ENCODE measurements around the gene MAMDC2.
A peak's percentile ranks its signal among the peaks of the same experiment; 100 is the strongest.

MAMDC2 gene, protein sequence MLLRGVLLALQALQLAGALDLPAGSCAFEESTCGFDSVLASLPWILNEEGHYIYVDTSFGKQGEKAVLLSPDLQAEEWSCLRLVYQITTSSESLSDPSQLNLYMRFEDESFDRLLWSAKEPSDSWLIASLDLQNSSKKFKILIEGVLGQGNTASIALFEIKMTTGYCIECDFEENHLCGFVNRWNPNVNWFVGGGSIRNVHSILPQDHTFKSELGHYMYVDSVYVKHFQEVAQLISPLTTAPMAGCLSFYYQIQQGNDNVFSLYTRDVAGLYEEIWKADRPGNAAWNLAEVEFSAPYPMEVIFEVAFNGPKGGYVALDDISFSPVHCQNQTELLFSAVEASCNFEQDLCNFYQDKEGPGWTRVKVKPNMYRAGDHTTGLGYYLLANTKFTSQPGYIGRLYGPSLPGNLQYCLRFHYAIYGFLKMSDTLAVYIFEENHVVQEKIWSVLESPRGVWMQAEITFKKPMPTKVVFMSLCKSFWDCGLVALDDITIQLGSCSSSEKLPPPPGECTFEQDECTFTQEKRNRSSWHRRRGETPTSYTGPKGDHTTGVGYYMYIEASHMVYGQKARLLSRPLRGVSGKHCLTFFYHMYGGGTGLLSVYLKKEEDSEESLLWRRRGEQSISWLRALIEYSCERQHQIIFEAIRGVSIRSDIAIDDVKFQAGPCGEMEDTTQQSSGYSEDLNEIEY

DNA sequence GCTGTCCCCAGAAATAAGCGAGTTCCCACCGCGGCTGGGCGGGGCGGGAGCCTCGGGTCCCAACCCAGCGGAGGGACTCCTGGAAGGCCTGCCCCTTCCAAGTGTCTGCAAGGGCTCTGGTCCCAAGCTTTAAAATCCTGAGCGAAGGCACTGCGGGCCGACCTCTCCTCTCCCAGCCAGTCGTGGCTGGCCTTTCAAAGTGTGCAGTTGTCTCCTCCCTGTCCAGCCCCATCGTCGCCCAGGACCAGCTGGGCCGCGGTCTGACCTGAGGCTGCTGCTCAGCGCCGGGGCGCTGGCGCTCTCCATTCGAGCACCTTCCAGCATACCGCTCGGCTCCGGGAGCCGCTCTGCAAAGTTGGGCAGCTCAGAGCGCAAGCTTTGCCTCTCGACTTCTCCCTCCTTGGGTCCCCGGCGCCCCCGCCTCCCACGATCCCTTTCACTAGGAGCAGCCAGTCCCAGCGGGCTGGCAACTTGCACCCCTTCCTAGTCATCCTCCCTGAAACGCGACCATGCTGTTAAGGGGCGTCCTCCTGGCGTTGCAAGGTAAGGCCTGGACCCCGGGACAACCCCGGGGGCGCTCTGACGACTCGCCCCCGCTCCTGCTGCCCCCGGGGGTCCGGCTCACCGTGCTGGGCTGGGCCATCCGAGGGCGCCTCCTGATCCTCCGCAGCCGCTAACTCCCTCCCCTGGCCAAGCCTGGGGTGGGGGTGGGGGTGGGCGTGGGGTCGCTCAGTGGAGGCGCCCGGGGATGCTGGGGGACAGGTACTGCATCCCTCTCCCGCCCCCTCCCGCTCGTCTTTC is at the start of gene MAMDC2:
Gene MAMDC2 (plus strand): TSS at position 160 of the 801 bp plus-strand sequence. CDS start 350 bp downstream, at position 510.
- no peak for DNase-seq

DNA sequence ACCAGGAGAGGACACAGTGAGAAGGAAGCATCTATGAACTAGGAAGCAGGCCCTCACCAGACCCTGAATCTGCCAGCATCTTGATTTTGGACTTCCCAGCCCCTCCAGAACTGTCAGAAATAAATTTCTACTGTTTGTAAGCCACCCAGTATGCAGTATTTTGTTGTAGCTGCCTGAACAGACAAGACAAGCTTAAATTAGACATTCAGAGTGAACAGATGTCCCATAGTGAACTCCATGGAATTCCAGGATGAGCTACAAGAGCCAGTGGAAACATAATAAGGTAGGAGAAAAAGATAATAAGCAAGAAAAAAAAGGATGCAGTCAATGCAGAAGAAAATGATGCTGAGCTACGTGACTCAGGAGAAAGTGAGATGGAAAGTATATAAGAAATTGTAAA is 47.8 kb upstream of the MAMDC2 start:
- DNase-seq = no peak

DNA sequence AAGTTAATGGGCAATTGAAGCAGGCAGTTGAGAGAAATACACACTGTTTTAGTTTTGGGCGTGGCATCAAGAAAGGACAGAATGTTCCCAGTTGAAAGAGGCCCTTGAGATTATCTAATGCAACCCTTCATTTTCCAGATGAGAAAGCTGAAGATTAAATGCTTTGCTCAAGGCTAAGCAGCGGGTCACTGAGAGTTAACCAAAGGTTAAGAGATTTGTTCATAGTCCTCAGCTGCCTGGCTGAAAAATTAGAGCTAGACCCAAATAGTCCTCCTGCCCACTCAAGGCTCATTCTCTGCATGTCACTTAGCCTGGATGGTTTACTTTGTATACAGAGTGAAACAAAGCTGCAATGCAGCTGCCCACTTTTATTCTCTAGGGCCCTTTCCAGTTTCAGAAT is 46.7 kb upstream of the MAMDC2 start:
- DNase-seq = no peak

DNA sequence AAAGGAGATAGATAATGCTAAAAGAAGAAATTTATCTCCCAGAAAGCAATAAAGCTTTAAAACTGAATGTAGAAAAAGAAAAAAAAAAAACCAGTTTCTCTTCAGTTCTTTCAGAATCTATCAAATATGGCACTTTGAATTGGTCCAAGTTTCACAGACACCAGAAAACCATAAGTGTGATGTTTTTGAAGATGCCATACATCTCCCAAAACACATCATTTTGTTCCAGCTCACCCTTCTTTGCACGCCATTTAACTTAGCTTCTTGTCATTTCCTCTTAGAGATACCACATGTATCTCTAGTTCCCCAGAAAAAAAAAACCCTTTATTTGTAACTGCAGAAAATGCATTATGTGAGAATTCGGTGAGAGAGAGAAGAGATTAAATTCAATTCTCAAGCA is 46.1 kb upstream of the MAMDC2 start:
- DNase-seq = no peak

DNA sequence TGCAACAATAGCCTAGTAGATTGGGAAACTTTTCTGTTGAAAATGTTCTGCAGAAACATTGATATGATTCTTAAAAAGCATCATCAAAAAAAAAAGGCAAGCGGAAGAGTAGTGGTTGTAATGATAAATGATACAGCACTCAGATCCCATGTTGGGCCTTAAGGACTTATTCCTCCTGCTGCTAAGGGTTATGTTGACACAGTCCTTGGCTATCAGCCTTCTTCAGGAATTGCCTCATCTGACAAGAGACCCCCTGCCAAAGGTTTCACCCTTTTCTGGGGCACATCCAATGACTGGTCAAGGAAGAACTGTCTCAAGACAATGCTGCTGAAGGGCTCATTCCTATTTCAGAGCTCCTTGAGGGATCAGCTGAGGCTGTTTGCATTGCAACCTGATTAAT is 44.3 kb upstream of the MAMDC2 start:
- DNase-seq = no peak

DNA sequence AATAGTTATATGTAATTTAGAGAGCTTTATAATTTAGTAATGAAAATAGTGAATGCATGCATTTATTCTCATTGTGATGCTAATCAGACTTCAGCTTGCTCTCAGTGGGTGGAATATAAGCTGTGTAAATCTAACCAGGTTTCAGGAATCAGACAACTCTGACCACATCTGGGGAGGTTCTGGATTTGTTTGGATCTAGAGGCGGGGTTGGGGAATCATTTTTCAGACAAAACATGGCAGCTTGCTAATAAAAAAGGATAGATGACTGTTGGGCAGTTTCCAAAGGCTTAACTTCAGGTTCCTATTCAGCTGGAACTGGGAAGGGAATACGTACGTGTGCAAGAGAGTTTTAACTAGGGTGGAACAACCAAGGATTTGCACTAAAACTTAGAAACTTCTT is 43.2 kb upstream of the MAMDC2 start:
- DNase-seq = no peak

DNA sequence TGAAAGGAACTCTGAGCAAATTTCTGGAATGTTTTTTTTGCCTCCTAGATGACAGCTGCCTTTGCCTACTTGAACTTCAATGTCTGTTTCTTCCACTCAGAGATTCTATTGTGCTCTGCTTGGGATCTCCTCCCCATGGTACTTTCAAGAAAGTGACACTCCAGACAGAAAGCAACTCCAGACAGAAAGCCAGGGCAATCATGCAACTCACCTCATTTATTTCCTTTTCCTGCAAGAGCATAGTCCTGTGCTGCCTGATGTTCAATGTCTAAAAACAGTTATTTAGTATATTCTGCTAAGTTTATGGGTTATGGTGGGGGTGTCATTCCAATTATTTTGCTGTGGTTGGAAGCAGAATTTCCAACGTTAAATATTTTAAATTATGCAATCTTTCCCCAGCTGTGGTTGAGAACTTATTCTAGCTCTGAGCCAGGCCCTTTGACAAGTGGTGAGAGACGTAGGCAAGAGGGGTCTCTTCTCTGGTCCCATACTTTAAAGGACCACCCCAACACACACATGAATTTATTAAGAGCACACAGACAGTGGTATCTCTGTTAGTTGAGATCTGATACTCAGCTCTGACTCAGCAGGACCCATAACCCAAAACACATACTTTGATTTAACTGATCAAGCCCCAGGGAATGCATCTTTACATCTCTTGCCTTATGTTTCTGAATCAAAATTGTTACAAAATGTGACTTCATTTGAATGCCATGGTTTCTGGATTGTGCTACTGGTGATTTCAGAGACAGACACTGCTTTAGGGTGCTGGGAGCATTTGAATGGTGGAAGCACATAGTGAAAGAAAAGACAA is 39.5 kb upstream of the MAMDC2 start:
- DNase-seq = no peak

DNA sequence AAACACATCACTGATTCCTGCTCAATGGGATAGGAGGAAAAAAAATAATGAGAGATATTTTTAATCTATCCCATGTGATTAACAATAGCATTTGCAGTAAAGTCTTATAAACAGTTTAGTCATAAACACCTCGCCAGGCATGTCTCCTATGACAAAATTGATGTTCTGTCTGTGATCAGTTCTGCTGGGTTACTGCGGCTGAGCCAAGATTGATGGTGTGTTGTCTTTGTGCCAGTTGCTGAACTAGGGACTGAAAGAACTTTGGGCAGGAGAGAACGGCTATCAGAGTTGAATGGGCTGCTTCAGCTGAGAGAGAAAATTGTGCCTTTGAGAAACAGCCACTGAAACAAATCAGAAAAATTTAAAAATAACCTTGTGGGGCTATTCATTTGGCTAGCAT is 37.3 kb upstream of the MAMDC2 start:
- DNase-seq = no peak

DNA sequence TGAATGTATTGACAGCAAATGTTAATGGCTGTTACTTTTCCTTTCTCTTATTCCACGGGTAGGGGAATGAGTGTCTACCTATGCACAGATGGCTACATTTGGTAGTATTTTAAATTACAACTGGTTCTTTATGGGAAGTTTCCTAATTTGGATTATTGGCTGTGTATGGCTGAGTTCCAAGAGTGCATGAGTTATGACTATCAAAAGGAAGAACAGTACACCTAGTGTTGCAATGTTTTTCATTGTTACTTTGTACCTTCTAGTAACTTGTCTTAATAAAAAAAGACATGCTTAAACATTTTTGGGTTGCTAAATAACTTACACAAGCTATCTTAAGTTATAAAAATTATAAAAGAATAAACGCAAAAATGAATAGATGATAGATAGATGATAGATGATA is 35.8 kb upstream of the MAMDC2 start:
- no peak for DNase-seq

DNA sequence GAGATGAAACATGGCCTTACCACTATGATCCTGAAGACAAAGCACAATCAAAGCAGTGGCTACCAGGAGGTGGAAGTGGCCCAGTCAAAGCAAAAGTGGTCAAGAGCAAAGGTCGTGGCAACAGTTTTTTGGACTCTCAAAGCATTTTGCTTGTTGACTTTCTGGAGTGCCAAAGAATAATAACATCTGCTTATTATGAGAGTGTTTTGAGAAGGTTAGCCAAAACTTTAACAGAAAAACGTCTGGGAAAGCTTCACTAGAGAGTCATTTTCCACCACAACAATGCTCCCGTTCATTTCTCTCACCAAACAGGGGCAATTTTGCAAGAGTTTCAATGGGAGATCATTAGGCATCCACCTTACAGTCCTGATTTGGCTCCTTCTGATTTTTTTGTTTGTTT is 33.6 kb upstream of the MAMDC2 start:
- no peak for DNase-seq

DNA sequence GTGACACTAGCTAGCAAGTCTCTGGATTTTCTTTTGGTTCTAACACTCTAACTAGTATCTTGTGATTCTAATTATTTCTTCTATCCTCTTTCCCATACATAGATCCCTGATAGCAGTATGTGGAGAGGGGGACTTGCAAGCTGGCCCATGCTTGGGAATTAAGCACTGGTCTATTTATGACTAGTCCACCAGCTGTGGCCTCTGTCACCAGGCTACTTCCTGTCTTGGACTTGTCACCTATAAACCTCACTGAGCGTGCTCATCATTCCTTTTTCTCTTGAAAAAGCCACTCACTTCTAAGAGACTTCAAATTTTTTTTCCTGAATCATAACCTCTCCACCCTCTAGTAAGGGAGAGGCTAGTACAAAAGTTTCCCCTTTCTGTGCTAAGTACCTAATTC is 32.3 kb upstream of the MAMDC2 start:
- DNase-seq = no peak

DNA sequence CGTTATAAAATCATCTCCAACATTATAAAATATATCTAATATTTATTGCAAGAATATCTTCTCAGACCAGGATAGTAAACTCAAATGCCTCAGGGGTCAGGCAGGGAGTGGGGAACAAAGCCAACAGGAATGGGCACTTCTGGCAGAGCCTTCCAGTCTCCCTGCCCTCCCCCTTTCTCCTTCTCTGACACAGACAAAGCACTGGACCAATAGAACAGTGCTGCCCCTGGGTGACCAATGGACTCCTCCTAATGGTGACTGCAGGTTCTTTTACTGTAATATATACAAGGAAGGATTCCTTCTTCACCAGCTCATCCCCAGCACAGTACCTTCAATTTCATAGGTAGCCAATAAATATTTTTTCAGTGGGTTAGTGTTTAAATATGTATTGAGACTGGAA is 31.1 kb upstream of the MAMDC2 start:
- DNase-seq = no peak

DNA sequence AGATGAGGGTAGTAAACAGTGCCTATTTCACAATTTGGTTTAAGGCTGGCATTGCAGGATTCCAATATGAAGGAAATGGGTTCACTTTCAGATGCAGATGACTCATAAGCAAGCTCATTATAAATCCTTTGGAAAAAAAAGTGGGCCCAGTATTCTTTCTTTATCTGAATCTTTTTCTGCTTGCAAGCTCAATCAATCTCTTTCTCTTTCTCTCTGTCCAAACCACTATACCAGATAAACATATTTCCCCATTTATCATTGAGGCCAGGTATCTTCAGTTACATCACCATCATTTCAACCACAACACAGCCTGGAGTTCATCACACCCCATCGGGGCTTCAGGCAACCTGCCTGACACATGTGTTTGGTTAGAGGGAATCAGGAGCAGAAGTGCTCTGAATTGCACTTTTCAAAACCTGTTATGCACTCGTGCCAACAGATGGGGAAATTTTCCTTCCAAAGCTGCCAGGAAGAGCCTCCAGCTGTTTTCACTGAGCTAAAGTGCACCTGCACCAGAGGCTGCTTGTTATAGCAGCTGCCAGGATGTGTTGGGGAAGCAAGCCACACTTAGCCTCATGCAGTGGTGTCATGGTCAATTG is 30.0 kb upstream of the MAMDC2 start:
- peak; percentile 87 for DNase-seq

DNA sequence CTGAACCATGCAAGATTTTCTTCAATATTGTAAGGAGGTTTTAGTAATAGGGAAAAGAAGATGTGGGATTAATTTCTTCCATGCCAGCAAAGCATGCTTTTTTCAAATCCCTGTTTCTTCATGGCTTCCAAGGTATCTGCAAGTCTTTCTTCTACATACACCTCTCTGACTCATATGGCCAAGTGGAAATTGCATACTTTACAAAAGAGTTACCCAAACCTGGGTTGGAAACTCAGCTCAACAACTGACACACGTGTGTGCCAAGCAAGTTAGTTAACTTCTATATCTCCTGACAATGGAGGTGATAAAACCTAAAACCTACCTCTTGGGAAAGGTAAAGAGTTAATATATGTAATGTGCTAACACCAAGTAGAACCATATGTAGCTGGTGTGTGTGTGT is 28.5 kb upstream of the MAMDC2 start:
- no peak for DNase-seq

DNA sequence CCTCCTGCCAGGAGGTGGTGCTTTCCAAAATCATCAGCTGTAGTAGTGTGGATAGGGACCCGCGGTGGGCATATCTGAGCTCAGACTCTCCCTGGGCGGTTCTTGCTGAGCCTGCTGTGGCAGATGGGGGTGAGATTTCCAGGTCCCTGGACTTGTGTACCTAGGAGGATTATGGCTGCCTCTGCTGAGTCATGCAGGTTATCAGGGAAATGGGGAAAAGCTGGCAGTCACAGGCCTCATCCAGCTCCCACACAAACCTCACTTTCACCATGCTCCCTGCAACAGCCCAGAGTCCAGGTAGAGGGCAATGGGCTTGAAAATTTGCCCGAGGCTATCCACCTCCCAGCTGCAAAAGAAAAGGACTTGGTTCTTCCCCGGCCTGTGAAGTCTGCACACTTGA is 23.4 kb upstream of the MAMDC2 start:
- DNase-seq = peak; percentile 91

DNA sequence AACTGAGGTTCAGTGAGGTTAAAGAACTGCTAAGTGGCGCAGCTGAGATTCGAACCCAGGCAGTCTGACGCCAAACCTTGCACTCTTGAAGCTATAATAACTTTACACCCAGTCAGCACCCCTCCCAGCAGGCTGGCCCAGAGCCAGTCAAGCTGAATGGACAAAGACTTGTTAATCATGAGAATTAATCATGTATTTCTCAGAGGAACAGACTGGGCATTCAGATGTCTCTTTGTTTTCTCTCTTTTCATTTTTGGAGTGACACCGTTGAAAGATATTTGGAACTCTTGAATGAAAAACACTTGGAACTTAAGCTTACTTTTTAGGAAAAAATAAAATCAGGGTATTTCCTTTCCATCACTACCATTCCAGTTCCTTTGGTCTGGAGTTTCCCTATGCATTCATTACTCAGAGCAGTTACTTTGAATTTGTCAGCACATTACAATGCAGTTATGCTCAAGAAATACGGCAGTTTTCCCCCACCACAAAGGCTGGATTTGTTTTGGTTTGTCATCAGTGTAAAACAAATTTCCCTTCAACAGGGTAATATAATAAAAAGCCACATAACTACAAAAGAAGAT is 22.6 kb upstream of the MAMDC2 start:
- DNase-seq = peak; percentile 85

DNA sequence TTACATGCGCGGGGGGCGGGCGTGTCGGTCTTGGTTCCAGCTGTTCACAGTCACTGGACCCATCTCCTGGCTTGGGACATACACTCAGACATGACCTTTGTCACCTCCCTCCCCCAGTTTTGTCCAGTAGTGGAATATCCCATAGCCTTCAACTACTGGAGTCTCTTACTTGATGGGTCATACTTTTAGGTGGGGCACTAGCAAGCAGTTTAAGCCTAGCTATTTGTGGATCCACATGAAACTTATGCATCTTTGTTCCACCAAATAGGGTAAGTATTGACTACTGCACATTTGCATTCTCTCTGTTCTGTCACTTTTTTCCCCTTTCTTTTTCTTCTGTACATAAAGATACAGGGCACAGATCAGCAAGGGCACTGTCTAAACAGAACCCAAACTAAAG is 15.4 kb upstream of the MAMDC2 start:
- no peak for DNase-seq

DNA sequence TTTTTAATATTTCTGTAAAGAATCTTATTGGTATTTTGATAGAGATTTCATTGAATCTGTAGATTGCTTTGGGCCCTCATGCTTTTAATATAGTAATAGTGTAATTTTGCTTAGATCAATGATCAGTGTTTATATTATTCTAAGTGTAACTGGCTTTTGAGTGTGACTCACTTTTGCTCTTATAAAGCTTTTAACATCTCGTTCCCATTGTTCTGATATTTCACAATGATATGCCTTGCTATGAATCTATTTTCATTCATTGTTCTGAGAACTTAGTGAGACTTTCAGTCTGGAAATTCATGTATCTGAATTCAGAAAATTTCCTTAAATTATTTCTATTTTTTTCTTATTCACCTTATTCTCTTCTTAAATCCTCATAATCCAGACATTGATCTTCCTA is 13.5 kb upstream of the MAMDC2 start:
- no peak for DNase-seq

DNA sequence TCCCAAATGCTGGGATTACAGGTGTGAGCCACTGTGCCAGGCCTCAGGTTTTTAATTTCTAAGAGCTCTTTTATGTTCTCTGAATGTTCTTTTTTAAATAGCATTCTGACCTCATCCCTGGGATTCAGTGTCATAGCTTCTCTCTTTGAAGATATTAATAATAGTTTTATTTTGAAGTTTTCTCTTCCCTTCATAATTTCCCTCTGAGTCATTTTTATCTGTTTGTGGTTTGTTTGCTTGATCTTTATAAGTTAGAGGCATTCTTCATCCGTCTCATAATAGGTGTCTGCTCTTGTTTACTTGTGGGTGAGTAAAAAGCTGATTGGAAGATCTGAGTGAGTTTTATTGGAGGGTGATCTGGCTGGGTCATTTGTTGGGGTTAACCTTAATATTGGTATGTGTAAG is 12.5 kb upstream of the MAMDC2 start:
- DNase-seq = peak; percentile 72

DNA sequence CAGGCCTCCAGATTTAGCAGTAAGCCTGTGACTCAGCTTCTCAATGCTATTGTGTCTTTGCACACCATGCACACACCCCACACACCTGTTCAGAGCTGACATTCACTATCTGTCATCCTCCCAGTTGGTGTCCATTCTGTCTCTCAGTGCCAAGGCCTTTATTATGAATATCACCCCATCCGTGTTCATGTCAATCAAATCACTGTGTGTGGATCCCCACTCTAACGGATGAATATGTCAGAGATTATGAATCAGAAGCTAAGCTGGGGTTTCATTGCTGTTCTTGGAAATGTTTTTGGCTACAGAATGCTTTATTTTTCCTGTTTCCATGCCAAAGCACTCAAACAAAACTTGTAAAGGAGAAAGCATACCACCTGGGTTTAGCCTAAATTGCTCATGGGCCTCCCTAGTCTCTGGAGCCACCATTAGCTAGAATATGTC is 9.4 kb upstream of the MAMDC2 start:
- DNase-seq = no peak

DNA sequence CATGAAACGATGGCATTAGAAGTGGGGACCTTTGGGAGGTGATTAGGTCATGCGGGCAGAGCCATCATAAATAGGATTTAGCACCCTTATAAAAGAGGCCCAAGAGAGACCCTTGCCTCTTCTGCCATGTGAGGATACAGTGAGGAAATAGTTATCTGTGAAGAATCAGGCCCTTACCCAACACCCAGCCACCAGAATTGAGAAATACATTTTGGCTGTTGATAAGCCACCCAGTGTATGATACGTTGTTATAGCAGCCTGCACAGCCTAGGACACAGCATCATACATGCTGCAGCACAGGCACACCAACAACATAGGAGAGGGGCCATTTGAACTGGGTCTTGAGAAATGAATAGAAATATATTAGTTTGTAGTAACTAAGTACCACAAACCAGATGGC is 8.0 kb upstream of the MAMDC2 start:
- DNase-seq = no peak

DNA sequence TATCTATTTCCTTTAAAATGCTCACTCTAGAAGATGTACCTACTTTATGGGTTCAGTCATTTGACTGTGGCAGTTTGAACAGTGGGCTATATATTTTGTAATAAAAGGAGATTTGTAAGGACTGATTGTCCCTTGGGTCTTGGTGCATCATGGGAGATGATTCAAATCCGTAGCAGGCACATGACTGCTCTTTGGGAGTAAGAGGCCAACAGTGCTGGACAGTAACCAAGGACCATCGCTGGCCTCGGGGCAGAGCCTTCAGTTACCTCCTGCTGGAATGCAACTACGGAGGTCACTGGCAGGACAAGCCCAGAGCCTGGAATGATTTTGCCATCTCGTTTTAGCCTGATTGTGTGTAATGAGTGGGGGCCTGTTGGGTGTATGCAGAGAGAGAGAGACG is 7.0 kb upstream of the MAMDC2 start:
- DNase-seq = no peak

Data from NCI-H226 (cell line).